HepG2 (cell line): Measurements from ENCODE around the gene TNFRSF1B.

Source experiments
- HDAC2 ChIP-seq: sonication (generic); formaldehyde crosslinking; IDR thresholded peaks from 2 replicates; pipeline ENCODE4 v1.4.0; 2020; ENCODE audit warnings: missing genetic modification reagents
- NBN ChIP-seq: fragments of 450-650 bp; conservative IDR thresholded peaks from 2 replicates; pipeline ENCODE4 v1.6.1; 2017
- TF ChIP-seq, protein P1 (sequence below): sonication (generic); formaldehyde crosslinking; IDR thresholded peaks from 2 replicates; pipeline ENCODE4 v1.5.0; 2020; ENCODE audit warnings: missing genetic modification reagents
- TF ChIP-seq, protein P2 (sequence below): sonication (generic); formaldehyde crosslinking; IDR thresholded peaks from 2 replicates; pipeline ENCODE4 v1.4.0; 2020; ENCODE audit warnings: low read depth, mild to moderate bottlenecking, missing genetic modification reagents

DNA sequence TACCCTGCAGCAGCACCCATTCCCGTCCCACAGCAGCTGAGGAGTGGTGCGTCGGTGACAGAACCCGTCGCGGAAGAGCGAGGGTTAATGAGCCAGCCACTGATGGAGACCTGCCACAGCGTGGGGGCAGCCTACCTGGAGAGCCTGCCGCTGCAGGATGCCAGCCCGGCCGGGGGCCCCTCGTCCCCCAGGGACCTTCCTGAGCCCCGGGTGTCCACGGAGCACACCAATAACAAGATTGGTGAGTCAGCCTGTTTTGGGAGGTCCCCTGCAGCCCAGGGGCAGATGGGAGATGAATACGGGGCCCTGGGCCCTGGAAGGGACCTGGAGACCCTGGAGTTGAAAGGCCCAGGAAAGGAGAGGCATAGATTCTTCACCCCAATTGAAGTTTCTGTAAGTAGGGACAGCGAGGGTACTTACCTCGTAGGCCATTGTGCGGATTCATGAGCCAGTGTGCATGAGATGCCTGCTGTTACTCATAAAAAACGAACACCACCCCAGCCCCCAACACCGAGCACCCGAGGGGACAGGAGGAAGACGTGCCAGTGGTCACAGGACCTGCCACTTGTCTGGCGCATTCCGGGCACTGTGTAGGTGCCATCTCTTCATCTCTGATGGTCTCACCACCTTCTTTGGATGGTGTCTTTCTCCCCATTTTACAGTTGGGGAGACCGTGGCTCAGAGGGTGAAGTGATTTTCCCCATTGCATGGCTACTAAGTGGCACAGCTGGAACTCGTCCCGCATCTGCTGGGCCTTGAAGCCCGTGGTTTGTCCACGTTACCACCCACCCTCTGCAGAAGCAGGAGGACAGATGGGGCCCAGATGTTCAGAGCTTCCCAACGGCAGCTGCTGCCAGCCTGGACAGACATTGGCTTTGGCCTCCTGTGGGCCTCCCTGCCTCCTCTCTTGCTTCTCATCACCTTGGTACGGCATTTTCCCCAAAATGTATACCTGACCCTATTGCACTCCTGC is 28.3 kb upstream of the TNFRSF1B start:
- no peak for TF ChIP-seq HDAC2 (CRISPR knock-in tag)
- TF ChIP-seq, protein P1, sequence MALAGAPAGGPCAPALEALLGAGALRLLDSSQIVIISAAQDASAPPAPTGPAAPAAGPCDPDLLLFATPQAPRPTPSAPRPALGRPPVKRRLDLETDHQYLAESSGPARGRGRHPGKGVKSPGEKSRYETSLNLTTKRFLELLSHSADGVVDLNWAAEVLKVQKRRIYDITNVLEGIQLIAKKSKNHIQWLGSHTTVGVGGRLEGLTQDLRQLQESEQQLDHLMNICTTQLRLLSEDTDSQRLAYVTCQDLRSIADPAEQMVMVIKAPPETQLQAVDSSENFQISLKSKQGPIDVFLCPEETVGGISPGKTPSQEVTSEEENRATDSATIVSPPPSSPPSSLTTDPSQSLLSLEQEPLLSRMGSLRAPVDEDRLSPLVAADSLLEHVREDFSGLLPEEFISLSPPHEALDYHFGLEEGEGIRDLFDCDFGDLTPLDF = no peak
- no peak for TF ChIP-seq NBN
- TF ChIP-seq, protein P2, sequence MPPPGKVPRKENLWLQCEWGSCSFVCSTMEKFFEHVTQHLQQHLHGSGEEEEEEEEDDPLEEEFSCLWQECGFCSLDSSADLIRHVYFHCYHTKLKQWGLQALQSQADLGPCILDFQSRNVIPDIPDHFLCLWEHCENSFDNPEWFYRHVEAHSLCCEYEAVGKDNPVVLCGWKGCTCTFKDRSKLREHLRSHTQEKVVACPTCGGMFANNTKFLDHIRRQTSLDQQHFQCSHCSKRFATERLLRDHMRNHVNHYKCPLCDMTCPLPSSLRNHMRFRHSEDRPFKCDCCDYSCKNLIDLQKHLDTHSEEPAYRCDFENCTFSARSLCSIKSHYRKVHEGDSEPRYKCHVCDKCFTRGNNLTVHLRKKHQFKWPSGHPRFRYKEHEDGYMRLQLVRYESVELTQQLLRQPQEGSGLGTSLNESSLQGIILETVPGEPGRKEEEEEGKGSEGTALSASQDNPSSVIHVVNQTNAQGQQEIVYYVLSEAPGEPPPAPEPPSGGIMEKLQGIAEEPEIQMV (CRISPR knock-in tag) = no peak
